Hematopoietic multipotent progenitor cell treated with erythropoietin and hydrocortisone succinate and interleukin-3 and kit ligand, for 8 days (in vitro differentiated cells): Measurements from ENCODE around the gene IQCK.

Source experiments
- DNase-seq: peaks from one replicate; pipeline ENCODE4 v3.0.0-alpha.2; 2015

IQCK gene

GRCh38 chr16:19722269-19722952 is 4.3 kb downstream of the IQCK start:
- peak; percentile 81 for DNase-seq

GRCh38 chr16:19722981-19723380 is 4.9 kb downstream of the IQCK start:
- no peak for DNase-seq

GRCh38 chr16:19728636-19728965 is 10.5 kb downstream of the IQCK start:
- DNase-seq: no peak

GRCh38 chr16:19733551-19733950 is 15.5 kb downstream of the IQCK start:
- no peak for DNase-seq

- no peak for DNase-seq
Measured at GRCh38 chr16:19735074-19735867, 17.2 kb downstream of the IQCK start.

GRCh38 chr16:19737306-19738038 is 19.4 kb downstream of the IQCK start:
- no peak for DNase-seq

GRCh38 chr16:19741354-19741753 is 23.3 kb downstream of the IQCK start:
- DNase-seq: no peak

GRCh38 chr16:19743816-19744159 is 25.7 kb downstream of the IQCK start:
- no peak for DNase-seq

- DNase-seq: no peak
Measured at GRCh38 chr16:19744670-19745069, 26.6 kb downstream of the IQCK start.

GRCh38 chr16:19745286-19746010 is 27.4 kb downstream of the IQCK start:
- no peak for DNase-seq

- peak; percentile 10 for DNase-seq
Measured at GRCh38 chr16:19746561-19746960, 28.5 kb downstream of the IQCK start.

- no peak for DNase-seq
Measured at GRCh38 chr16:19748389-19749168, 30.5 kb downstream of the IQCK start.

GRCh38 chr16:19749571-19750080 is 31.6 kb downstream of the IQCK start:
- no peak for DNase-seq

- no peak for DNase-seq
Measured at GRCh38 chr16:19751478-19752385, 33.7 kb downstream of the IQCK start.

- no peak for DNase-seq
Measured at GRCh38 chr16:19753815-19754643, 36.0 kb downstream of the IQCK start.

- DNase-seq: no peak
Measured at GRCh38 chr16:19754644-19755036, 36.6 kb downstream of the IQCK start.

GRCh38 chr16:19755268-19755667 is 37.2 kb downstream of the IQCK start:
- no peak for DNase-seq

- no peak for DNase-seq
Measured at GRCh38 chr16:19757026-19757425, 39.0 kb downstream of the IQCK start.

- DNase-seq: no peak
Measured at GRCh38 chr16:19757762-19758595, 39.9 kb downstream of the IQCK start.
